NB4 (cell line): ENCODE results near the gene RBM45.

Source experiments
- CTCF ChIP-seq: IDR thresholded peaks from one replicate; pipeline ENCODE4 v1.5.1; 2012; ENCODE audit warnings: low read depth, low read length
- MYC ChIP-seq: IDR thresholded peaks from 2 replicates; pipeline ENCODE4 v1.6.1; 2011; ENCODE audit warnings: low read depth, low read length

- no peak for TF ChIP-seq CTCF
- TF ChIP-seq MYC = no peak
Observed at GRCh38 chr2:178157574-178157973, 45.3 kb downstream of the RBM45 start.
